Measurements from ENCODE around the gene TNRC6B.

TNRC6B gene

GRCh38 chr22:40258017-40258416, 80.3 kb downstream of the TNRC6B start:
- no peak for DNase-seq (ENCODE audit: low read depth in 1 of 2, low spot score in 1 of 2)
- no peak for TF ChIP-seq GABPA (IDR thresholded peaks at IDR 0.05; ENCODE audit: low read depth)
- TF ChIP-seq, protein P1, sequence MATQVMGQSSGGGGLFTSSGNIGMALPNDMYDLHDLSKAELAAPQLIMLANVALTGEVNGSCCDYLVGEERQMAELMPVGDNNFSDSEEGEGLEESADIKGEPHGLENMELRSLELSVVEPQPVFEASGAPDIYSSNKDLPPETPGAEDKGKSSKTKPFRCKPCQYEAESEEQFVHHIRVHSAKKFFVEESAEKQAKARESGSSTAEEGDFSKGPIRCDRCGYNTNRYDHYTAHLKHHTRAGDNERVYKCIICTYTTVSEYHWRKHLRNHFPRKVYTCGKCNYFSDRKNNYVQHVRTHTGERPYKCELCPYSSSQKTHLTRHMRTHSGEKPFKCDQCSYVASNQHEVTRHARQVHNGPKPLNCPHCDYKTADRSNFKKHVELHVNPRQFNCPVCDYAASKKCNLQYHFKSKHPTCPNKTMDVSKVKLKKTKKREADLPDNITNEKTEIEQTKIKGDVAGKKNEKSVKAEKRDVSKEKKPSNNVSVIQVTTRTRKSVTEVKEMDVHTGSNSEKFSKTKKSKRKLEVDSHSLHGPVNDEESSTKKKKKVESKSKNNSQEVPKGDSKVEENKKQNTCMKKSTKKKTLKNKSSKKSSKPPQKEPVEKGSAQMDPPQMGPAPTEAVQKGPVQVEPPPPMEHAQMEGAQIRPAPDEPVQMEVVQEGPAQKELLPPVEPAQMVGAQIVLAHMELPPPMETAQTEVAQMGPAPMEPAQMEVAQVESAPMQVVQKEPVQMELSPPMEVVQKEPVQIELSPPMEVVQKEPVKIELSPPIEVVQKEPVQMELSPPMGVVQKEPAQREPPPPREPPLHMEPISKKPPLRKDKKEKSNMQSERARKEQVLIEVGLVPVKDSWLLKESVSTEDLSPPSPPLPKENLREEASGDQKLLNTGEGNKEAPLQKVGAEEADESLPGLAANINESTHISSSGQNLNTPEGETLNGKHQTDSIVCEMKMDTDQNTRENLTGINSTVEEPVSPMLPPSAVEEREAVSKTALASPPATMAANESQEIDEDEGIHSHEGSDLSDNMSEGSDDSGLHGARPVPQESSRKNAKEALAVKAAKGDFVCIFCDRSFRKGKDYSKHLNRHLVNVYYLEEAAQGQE (IDR thresholded peaks at IDR 0.05; ENCODE audit: insufficient replicate concordance, low read depth): no peak
- no peak for TF ChIP-seq SPI1 (IDR thresholded peaks at IDR 0.05; ENCODE audit: borderline replicate concordance, low read depth)
- H3K4me3 ChIP-seq (replicated peaks; ENCODE audit: insufficient read depth, low read length): no peak overlapping the region
- no peaks in the 10 kb centered on the region for H3K27me3 ChIP-seq (ENCODE audit: insufficient read depth, poor library complexity, severe bottlenecking)
- no peak overlapping the region for H3K27ac ChIP-seq (replicated peaks)

GRCh38 chr22:40258501-40258915, 80.8 kb downstream of the TNRC6B start:
- no peak for DNase-seq (ENCODE audit: low read depth in 1 of 2, low spot score in 1 of 2)
- Histone ChIP-seq H3K4me3 (replicated peaks; ENCODE audit: insufficient read depth, low read length) (no peak overlapping the region), H3K27me3 (ENCODE audit: insufficient read depth, poor library complexity, severe bottlenecking) (no peaks in the 10 kb centered on the region), H3K27ac (replicated peaks) (no peak overlapping the region)
- TF ChIP-seq CTCF (IDR thresholded peaks at IDR 0.05; ENCODE audit: insufficient read depth, low read length): no peak
- no peak for TF ChIP-seq GABPA (IDR thresholded peaks at IDR 0.05; ENCODE audit: low read depth)
- TF ChIP-seq, protein P1 (IDR thresholded peaks at IDR 0.05; ENCODE audit: insufficient replicate concordance, low read depth): no peak
- no peak for TF ChIP-seq SPI1 (IDR thresholded peaks at IDR 0.05; ENCODE audit: borderline replicate concordance, low read depth)
- no peak for TF ChIP-seq POLR2AphosphoS5 (IDR thresholded peaks at IDR 0.05; ENCODE audit: low read depth)

DNA sequence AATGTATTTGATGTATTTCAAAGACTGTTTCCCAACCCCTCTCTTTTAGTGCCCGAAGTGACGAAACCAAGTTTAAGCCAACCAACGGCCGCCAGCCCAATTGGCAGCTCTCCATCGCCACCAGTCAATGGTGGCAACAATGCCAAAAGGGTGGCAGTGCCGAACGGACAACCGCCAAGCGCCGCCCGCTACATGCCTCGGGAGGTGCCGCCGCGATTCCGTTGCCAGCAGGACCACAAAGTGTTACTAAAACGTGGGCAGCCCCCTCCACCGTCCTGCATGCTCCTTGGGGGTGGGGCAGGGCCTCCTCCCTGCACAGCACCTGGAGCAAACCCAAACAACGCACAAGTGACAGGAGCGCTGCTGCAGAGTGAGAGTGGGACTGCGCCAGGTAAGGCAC, 84.1 kb downstream of the TNRC6B start:
- H3K27me3 ChIP-seq (ENCODE audit: insufficient read depth, poor library complexity, severe bottlenecking): no peaks in the 10 kb centered on the region

More for the DNA sequence above, 84.1 kb downstream of the TNRC6B start:
- Histone ChIP-seq H3K27ac (replicated peaks) (no peak overlapping the region), H3K4me3 (replicated peaks; ENCODE audit: insufficient read depth, low read length) (no peak overlapping the region)
- DNase-seq (ENCODE audit: low read depth in 1 of 2, low spot score in 1 of 2): no peak
- no peak for TF ChIP-seq SPI1 (IDR thresholded peaks at IDR 0.05; ENCODE audit: borderline replicate concordance, low read depth)
- no peak for TF ChIP-seq GABPA (IDR thresholded peaks at IDR 0.05; ENCODE audit: low read depth)
- TF ChIP-seq CTCF (IDR thresholded peaks at IDR 0.05; ENCODE audit: insufficient read depth, low read length): no peak
- TF ChIP-seq, protein P1 (IDR thresholded peaks at IDR 0.05; ENCODE audit: insufficient replicate concordance, low read depth): no peak
- TF ChIP-seq POLR2AphosphoS5 (IDR thresholded peaks at IDR 0.05; ENCODE audit: low read depth): no peak

All from HL-60 (cell line).